ENCODE results near the gene CD7.

- TF ChIP-seq CTCF (IDR thresholded peaks at IDR 0.05; ENCODE audit: insufficient read depth, low read length, poor library complexity, severe bottlenecking) (no peak), EZH2phosphoT487 (conservative IDR thresholded peaks at IDR 0.05; ENCODE audit: low read length) (no peak)
These were observed 11.6 kb upstream of the CD7 start for GRCh38 chr17:82328994-82329507.

All from SU-DHL-6 (cell line).